Skeletal muscle cell (primary cell): ENCODE measurements around the gene ACP7.

ENCODE experiments used
- DNase-seq: peaks from one replicate; pipeline ENCODE4 v3.0.0-alpha.2; 2010; ENCODE audit warnings: low read depth
- H3K4me3 ChIP-seq: 2 replicates; pipeline ENCODE4 v1.5.1; 2011; ENCODE audit warnings: low read depth, mild to moderate bottlenecking, control low read depth, low read length, moderate library complexity

ACP7 gene

GRCh38 chr19:39144290-39145071, 60.3 kb downstream of the ACP7 start:
- no peak for DNase-seq
- H3K4me3 ChIP-seq, result no peak overlapping the region

- no peak overlapping the region for H3K4me3 ChIP-seq
- no peak for DNase-seq
These were observed 61.2 kb downstream of the ACP7 start for GRCh38 chr19:39145180-39145953.

- no peak for DNase-seq
- H3K4me3 ChIP-seq, result no peak overlapping the region
These were observed 61.9 kb downstream of the ACP7 start for GRCh38 chr19:39146091-39146490.

DNA sequence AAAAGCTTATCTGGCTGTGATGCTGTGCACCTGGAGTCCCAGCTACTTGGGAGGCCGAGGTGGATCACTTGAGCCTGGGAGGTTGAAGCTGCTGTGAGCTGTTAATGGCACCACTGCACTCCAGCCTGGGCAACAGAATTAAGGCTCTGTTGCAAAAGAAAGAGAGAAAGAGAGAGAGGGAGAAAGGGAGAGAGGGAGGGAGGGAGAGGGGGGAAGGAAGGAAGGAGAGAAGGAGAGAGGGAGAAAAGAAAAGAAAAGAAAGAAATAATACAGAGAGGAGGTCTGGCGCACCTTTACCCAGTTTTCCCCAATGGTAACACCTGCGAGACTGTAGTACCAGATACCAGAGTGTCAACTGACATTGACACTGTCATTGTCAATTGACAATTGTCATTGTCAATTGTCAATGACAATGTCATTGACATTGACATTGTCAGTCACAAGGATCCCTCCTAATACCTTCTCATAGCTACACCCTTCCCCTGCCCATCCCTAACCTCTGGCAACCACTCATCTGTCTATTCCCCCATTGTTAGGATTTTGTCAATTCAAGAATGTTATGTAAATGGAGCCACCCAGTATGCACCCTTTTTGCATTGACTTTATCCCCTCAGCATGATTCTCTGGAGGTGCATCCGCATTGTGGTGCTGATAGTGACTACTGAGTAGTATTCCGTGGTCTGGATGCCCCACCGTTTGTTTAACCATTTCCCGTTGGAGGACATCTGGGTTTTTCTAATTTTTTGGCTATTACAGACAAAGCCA, 62.7 kb downstream of the ACP7 start:
- DNase-seq, result no peak
- H3K4me3 ChIP-seq, result no peak overlapping the region

GRCh38 chr19:39147480-39147879, 63.3 kb downstream of the ACP7 start:
- H3K4me3 ChIP-seq, result no peak overlapping the region
- DNase-seq, result no peak

DNA sequence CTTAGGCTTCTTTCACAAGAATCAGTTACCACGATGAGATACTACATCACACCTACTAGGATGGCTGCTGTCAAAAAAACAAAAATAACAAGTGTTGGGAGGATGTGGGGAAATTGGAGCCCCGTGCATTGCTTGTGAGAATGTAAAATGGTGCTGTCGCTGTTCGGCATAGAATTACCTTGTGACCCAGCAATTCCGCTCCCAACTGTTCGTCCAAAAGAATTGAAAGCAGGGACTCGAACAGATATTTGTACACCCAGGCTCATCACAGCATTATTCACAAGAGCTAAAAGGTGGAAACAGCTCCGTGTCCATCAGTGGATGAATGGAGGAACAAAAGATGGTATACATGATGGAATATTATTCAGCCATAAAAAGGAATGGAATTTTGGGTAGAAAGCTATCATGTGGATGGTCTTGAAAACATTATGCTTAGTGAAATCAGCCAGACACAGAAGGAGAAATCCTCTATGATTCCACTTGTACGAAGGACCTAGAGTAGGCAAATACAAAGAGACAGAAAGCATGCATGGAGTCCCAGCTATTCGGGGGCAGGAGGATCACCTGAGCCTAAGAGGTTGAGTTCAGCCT, 64.9 kb downstream of the ACP7 start:
- no peak overlapping the region for H3K4me3 ChIP-seq
- no peak for DNase-seq

DNA sequence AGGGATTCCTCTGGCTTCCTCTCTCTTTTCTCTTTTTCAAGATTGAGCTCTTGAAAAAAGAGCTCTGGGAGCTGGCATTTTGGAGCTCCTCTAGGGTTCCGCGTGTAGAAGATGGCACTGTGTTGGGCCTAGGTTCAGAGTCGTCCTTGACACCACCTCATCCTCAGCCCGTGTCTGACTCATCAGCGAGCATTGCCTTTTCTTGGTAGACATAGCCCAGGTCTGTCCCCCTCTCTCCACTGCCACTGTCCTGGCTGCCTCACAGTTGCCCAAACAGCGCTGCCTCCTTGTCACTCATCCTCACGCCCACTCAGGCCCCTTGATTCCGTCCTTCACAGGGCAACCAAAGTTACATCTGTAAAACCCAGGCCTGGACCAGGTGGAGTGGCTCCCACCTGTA, 66.1 kb downstream of the ACP7 start:
- H3K4me3 ChIP-seq, result no peak overlapping the region
- no peak for DNase-seq

DNA sequence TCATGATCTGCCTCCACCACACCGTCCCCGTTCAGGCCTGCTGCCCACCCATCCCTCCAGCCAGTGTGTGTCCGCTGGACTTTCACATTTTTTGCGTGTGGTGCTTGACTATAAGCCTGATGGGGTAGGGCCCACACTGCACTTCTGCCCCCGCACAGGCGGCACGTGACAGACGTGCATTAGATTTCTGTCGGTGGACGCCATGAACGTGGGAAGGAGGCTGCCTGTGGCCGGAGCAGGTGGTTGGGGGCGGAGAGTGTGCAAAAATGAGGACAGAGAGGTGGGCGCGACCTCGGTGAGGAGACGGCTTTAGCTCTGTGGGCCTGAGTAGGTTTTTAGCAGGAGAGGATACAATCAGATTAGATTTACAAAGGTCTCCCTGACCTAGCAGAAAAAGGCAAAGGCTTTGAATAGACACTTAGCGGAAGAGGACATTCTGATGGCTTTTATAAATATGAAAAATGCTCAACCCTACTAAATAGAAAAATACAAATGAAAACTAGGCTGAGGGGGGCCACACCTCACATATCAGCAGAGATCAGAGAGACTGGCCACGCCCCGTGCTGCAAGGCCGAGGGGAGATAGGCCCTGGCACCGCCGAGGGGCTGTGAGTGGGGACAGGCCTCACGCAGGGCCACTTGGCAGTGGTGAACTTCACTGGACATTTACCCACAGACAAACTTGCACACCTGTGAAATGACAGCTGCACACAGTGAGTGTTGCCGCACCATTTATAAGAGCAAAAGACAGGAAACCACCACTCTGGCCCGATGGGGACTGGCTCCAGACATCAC, 66.8 kb downstream of the ACP7 start:
- DNase-seq, result no peak
- H3K4me3 ChIP-seq, result no peak overlapping the region

DNA sequence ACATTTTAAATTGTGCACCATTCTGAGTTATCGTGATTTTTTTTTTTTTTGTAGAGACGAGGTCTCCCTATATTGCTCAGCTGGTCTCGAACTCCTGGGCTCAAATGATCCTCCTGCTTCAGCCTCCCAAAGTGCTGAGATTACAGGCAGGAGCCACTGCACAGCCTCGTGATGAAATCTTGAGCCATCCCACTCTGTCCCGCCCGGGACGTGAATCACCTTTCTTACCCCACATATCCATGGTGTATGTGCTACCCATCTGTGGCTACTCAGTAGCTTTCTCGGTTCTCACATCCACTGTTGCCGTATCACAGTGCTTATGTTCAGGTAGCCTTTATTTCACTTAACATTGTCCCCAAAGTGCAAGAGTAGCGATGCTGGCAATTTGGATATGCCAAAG, 67.9 kb downstream of the ACP7 start:
- no peak overlapping the region for H3K4me3 ChIP-seq
- DNase-seq, result no peak

GRCh38 chr19:39154100-39154628, 70.0 kb downstream of the ACP7 start:
- no peak overlapping the region for H3K4me3 ChIP-seq
- no peak for DNase-seq

- H3K4me3 ChIP-seq, result no peak overlapping the region
- no peak for DNase-seq
These were observed 70.5 kb downstream of the ACP7 start for GRCh38 chr19:39154629-39155100.

- DNase-seq, result no peak
- H3K4me3 ChIP-seq, result no peak overlapping the region
These were observed 71.0 kb downstream of the ACP7 start for GRCh38 chr19:39155114-39155700.

GRCh38 chr19:39155741-39156140, 71.6 kb downstream of the ACP7 start:
- H3K4me3 ChIP-seq, result no peak overlapping the region
- DNase-seq, result no peak

DNA sequence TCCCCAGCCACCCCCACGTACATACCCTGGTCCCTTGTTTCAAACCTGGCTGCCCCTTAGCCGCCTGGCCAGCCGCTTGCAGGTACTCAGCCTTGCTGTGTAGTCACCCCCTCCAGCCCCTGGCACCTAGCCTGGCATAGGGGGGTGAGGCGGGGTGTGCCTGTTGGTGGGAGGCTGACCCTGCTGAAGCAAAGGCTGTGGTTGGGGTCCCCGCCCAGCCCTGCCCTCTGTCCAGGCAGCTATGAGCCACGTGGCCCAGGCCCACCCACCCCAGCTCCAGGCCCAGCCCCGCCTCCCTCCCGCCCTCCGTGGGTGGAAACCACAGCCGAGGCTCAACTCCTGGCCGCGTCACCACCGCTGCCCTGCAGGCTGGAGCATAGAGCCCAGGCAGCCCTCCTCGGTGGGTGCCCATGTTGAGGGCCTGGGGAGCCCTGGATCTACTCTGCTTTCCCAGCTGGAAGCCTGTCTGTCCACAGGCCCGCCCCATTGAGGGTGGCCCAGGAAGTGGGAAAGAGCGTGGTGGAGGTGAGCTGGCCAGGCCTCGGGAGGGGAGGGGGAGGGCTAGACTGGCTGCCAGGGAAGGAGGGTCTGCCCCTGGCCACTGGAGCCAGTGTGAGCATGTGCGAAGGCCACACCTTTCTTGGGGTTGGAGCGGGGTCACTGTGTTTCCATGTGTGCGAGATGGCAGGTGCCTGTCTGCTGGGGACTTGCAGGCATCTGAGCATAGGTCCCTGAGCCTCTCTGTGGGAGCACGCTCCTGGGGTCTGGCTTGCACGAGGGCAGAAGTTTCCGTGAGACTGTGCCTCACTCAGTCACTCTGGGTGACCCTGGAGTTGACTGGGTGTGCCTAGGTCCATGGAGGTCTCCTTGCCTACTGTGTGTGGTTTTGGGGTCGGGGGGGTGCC, 72.4 kb downstream of the ACP7 start:
- DNase-seq, result peak; percentile 8
- H3K4me3 ChIP-seq, result peak overlapping the region; percentile 43

GRCh38 chr19:39157275-39157996, 73.3 kb downstream of the ACP7 start:
- peak overlapping the region; percentile 43 for H3K4me3 ChIP-seq
- no peak for DNase-seq

DNA sequence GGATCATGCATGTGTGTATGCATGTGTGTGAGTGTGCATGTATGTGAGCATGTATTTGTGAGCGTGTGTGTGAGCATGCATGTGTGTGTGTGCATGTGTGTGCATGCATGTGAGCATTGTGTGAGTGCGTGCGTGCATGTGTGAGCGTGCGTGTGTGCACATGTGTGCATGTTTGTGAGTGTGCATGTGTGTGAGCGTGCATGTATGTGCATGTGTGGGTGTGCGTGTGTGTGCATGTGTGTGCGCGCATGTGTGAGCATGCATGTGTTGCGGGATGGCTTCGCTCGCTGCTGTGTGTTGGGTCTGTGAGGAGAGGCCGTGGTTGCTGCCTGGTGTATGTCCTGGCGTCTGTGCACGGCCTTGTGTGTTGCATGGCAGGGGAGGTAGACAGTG, 73.8 kb downstream of the ACP7 start:
- DNase-seq, result no peak
- H3K4me3 ChIP-seq, result peak overlapping the region; percentile 43
